ENCODE measurements around the gene WSB2.

WSB2 gene

DNA sequence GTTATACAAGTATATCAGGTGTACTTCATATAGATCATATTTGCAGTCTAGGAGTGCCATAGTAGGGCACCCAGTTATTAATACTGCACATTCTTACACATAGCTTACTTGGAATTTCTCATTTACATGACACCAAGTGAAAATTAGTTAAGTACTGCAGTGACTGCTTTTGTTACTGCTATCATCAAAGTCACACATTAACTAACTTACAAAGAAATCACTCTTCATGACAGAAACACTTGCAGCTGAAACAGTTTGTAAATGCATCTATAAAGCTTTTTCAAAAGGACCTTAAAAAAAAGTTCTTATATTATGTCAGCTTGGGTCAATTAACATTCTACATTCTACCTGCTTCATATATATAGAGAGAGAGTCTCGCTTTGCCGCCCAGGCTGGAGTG is 62.3 kb downstream of the WSB2 start:
- Histone ChIP-seq H3K4me3 (ENCODE audit: low read depth, low read length) (no peak overlapping the region), H3K4me1 (no peaks in the 10 kb centered on the region), H3K9ac (no peak overlapping the region), H3K27me3 (ENCODE audit: control insufficient read depth, insufficient read depth, low read length) (no peaks in the 10 kb centered on the region), H3K9me3 (ENCODE audit: control insufficient read depth, low read length) (no peaks in the 10 kb centered on the region), H3K27ac (no peak overlapping the region), H2AFZ (no peak overlapping the region), H3K4me2 (ENCODE audit: low read length) (no peak overlapping the region), H3K79me2 (no peaks in the 10 kb centered on the region), H3K36me3 (ENCODE audit: control insufficient read depth, insufficient read depth, low read length) (no peaks in the 10 kb centered on the region)
- TF ChIP-seq, protein P1, sequence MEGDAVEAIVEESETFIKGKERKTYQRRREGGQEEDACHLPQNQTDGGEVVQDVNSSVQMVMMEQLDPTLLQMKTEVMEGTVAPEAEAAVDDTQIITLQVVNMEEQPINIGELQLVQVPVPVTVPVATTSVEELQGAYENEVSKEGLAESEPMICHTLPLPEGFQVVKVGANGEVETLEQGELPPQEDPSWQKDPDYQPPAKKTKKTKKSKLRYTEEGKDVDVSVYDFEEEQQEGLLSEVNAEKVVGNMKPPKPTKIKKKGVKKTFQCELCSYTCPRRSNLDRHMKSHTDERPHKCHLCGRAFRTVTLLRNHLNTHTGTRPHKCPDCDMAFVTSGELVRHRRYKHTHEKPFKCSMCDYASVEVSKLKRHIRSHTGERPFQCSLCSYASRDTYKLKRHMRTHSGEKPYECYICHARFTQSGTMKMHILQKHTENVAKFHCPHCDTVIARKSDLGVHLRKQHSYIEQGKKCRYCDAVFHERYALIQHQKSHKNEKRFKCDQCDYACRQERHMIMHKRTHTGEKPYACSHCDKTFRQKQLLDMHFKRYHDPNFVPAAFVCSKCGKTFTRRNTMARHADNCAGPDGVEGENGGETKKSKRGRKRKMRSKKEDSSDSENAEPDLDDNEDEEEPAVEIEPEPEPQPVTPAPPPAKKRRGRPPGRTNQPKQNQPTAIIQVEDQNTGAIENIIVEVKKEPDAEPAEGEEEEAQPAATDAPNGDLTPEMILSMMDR (IDR thresholded peaks at IDR 0.05): no peak

DNA sequence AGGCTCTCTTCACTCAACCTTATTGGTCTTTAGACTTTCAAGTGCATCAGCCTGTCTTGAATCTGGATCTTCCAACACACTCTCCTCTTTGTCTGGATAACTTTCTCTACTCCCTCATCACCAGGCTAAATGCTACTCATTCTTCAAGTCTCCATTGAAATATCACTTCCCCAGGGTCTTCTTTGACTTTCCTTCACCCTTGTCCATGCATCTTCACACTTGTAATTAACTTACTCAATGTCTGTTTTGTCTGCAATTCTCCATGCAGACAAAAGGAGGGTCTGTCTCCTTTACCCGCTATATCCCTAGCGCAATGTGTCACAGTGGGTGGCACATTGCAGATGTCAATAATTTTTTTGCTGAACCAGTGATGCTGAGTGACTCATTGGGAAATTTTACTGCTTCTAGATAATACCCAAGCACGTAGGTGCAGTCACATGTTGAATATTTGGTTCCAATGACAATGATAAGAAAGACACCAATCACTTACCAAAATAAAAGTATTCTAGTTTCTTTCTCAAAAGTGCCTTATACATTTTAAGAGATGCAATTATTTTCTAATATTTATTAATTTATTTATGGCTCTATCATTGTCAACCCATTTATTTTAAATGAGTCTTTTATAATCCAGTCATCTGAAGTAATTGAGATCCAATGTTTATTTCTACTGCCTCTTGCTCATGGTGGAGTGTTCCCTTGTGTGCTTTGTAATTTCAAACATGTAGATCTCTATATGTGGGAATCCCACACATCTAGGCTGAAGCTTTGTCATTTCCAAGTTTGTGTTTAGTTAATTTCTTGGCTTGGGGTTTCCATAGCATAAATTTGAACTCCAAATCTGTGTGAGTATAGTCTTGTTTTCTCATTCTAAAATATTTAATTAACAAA is 66.2 kb downstream of the WSB2 start:
- Histone ChIP-seq H3K36me3 (ENCODE audit: control insufficient read depth, insufficient read depth, low read length) (no peaks in the 10 kb centered on the region), H3K4me2 (ENCODE audit: low read length) (no peak overlapping the region), H3K9ac (no peak overlapping the region), H3K27ac (no peak overlapping the region), H3K79me2 (no peaks in the 10 kb centered on the region), H2AFZ (no peak overlapping the region), H3K9me3 (ENCODE audit: control insufficient read depth, low read length) (no peaks in the 10 kb centered on the region), H3K4me3 (ENCODE audit: low read depth, low read length) (no peak overlapping the region), H3K4me1 (no peaks in the 10 kb centered on the region), H3K27me3 (ENCODE audit: control insufficient read depth, insufficient read depth, low read length) (no peaks in the 10 kb centered on the region)
- TF ChIP-seq, protein P1 (IDR thresholded peaks at IDR 0.05): no peak

- no peak overlapping the region for H2AFZ ChIP-seq
- H3K9ac ChIP-seq: no peak overlapping the region
- no peak overlapping the region for H3K4me3 ChIP-seq (ENCODE audit: low read depth, low read length)
- no peaks in the 10 kb centered on the region for H3K79me2 ChIP-seq
- no peak overlapping the region for H3K27ac ChIP-seq
- H3K36me3 ChIP-seq (ENCODE audit: control insufficient read depth, insufficient read depth, low read length): no peaks in the 10 kb centered on the region
- no peak overlapping the region for H3K4me2 ChIP-seq (ENCODE audit: low read length)
- no peaks in the 10 kb centered on the region for H3K9me3 ChIP-seq (ENCODE audit: control insufficient read depth, low read length)
- TF ChIP-seq, protein P1 (IDR thresholded peaks at IDR 0.05): no peak
- H3K27me3 ChIP-seq (ENCODE audit: control insufficient read depth, insufficient read depth, low read length): no peaks in the 10 kb centered on the region
- no peaks in the 10 kb centered on the region for H3K4me1 ChIP-seq
These were observed 74.1 kb downstream of the WSB2 start for GRCh38 chr12:117986705-117987469.

- Histone ChIP-seq H3K4me3 (ENCODE audit: low read depth, low read length) (no peak overlapping the region), H3K79me2 (no peaks in the 10 kb centered on the region)
These were observed 75.8 kb downstream of the WSB2 start for GRCh38 chr12:117985182-117985581.

More at GRCh38 chr12:117985182-117985581, 75.8 kb downstream of the WSB2 start:
- H3K4me1 ChIP-seq: no peaks in the 10 kb centered on the region
- no peak overlapping the region for H3K9ac ChIP-seq
- TF ChIP-seq, protein P1 (IDR thresholded peaks at IDR 0.05): no peak
- no peak overlapping the region for H2AFZ ChIP-seq
- no peaks in the 10 kb centered on the region for H3K36me3 ChIP-seq (ENCODE audit: control insufficient read depth, insufficient read depth, low read length)
- no peaks in the 10 kb centered on the region for H3K27me3 ChIP-seq (ENCODE audit: control insufficient read depth, insufficient read depth, low read length)
- H3K9me3 ChIP-seq (ENCODE audit: control insufficient read depth, low read length): no peaks in the 10 kb centered on the region
- H3K27ac ChIP-seq: no peak overlapping the region
- no peak overlapping the region for H3K4me2 ChIP-seq (ENCODE audit: low read length)
